SU-DHL-6 (cell line): Measurements from ENCODE around the gene MIEN1.
"Not testable (repeated sequence)": the region's sequence is repeated elsewhere in the genome, so short reads cannot be mapped to it uniquely, and the experiment has no call there.

Source experiments
- H2AFZ ChIP-seq: fragments of 200-600 bp; sonication (generic); 2 replicates; pipeline ENCODE4 v1.6.1; 2014; ENCODE audit warnings: low read depth, mild to moderate bottlenecking, moderate library complexity, mixed read lengths, antibody characterized with exemption, low read length; ENCODE audit not compliant: severe bottlenecking
- H3F3A ChIP-seq: fragments of 200-600 bp; shearing (Covaris generic); 2 replicates; pipeline ENCODE4 v1.6.0; 2016; ENCODE audit warnings: antibody characterized with exemption, mild to moderate bottlenecking; ENCODE audit not compliant: insufficient read depth
- H3K27ac ChIP-seq: fragments of 200-600 bp; sonication (generic); 2 replicates; pipeline ENCODE4 v1.5.1; 2016; ENCODE audit warnings: low read depth, mild to moderate bottlenecking, low read length, moderate library complexity, mixed read lengths
- H3K27me3 ChIP-seq: fragments of 200-600 bp; sonication (generic), shearing (Covaris generic); 2 replicates; pipeline ENCODE4 v1.6.0; 2014; ENCODE audit warnings: mild to moderate bottlenecking, low read length
- H3K36me3 ChIP-seq: fragments of 200-600 bp; sonication (generic); 2 replicates; pipeline ENCODE4 v1.6.1; 2014; ENCODE audit warnings: mild to moderate bottlenecking, low read length, mixed read lengths
- H3K4me2 ChIP-seq: fragments of 300-600, 200-600 bp; shearing (Covaris generic), sonication (generic); 2 replicates; pipeline ENCODE4 v1.6.0; 2014; ENCODE audit warnings: low read length, low read depth, mild to moderate bottlenecking; ENCODE audit not compliant: poor library complexity, severe bottlenecking
- H3K4me3 ChIP-seq: fragments of 200-600 bp; sonication (generic); 2 replicates; pipeline ENCODE4 v1.5.1; 2014; ENCODE audit warnings: antibody characterized with exemption, low read length, mild to moderate bottlenecking, mixed read lengths; ENCODE audit not compliant: insufficient read depth, poor library complexity, severe bottlenecking
- H3K79me2 ChIP-seq: fragments of 200-600 bp; sonication (generic); 2 replicates; pipeline ENCODE4 v1.6.1; 2014; ENCODE audit warnings: mild to moderate bottlenecking, low read length, moderate library complexity; ENCODE audit not compliant: insufficient read depth
- H3K9ac ChIP-seq: fragments of 200-600 bp; sonication (generic); 2 replicates; pipeline ENCODE4 v1.7.0; 2014; ENCODE audit warnings: mild to moderate bottlenecking, low read length
- H3K9me2 ChIP-seq: fragments of 200-600 bp; sonication (generic); replicated peaks from 2 replicates; pipeline ENCODE4 v1.6.1; 2014; ENCODE audit warnings: low read length; ENCODE audit not compliant: insufficient read depth
- H3K9me3 ChIP-seq: fragments of 200-600 bp; sonication (generic); 2 replicates; pipeline ENCODE4 v1.6.1; 2014; ENCODE audit warnings: low read length, mixed read lengths; ENCODE audit not compliant: insufficient read depth
- H4K20me1 ChIP-seq: fragments of 200-600 bp; sonication (generic); 2 replicates; pipeline ENCODE4 v1.6.1; 2014; ENCODE audit warnings: low read depth, mild to moderate bottlenecking, antibody characterized with exemption, low read length, moderate library complexity, mixed read lengths
- CTCF ChIP-seq: fragments of 200-600 bp; sonication (generic); IDR thresholded peaks from one replicate; pipeline ENCODE4 v1.5.1; 2017; ENCODE audit warnings: antibody characterized with exemption, mild to moderate bottlenecking, low read length, moderate library complexity; ENCODE audit not compliant: insufficient read depth, poor library complexity, severe bottlenecking
- EZH2phosphoT487 ChIP-seq: fragments of 200-600 bp; sonication (generic), shearing (Covaris generic); conservative IDR thresholded peaks from 2 replicates; pipeline ENCODE4 v1.6.1; 2018; ENCODE audit warnings: mild to moderate bottlenecking, antibody characterized with exemption, low read length, moderate library complexity, mixed read lengths

The MIEN1 gene

GRCh38 chr17:39701012-39701783, 29.1 kb downstream of the MIEN1 start:
- H3K9ac ChIP-seq: no peak overlapping the region
- H3K4me3 ChIP-seq: no peak overlapping the region

GRCh38 chr17:39700148-39700987, 30.0 kb downstream of the MIEN1 start:
- Histone ChIP-seq H3K4me2 (no peak overlapping the region), H3F3A (no peaks in the 10 kb centered on the region), H3K27me3 (no peaks in the 10 kb centered on the region), H3K9ac (no peak overlapping the region), H4K20me1 (no peaks in the 10 kb centered on the region), H3K4me3 (no peak overlapping the region), H3K9me3 (no peaks in the 10 kb centered on the region), H3K27ac (no peak overlapping the region), H2AFZ (no peak overlapping the region), H3K36me3 (no peaks in the 10 kb centered on the region), H3K79me2 (no peaks in the 10 kb centered on the region), H3K9me2 (no peaks in the 10 kb centered on the region)
- TF ChIP-seq EZH2phosphoT487 (no peak), CTCF (no peak)

More at GRCh38 chr17:39701012-39701783, 29.1 kb downstream of the MIEN1 start:
- Histone ChIP-seq H4K20me1 (no peaks in the 10 kb centered on the region), H3F3A (no peaks in the 10 kb centered on the region), H2AFZ (no peak overlapping the region), H3K79me2 (no peaks in the 10 kb centered on the region), H3K9me2 (no peaks in the 10 kb centered on the region), H3K36me3 (no peaks in the 10 kb centered on the region), H3K27me3 (no peaks in the 10 kb centered on the region), H3K27ac (no peak overlapping the region), H3K9me3 (no peaks in the 10 kb centered on the region), H3K4me2 (no peak overlapping the region)
- TF ChIP-seq EZH2phosphoT487: no peak
- TF ChIP-seq CTCF: no peak

DNA sequence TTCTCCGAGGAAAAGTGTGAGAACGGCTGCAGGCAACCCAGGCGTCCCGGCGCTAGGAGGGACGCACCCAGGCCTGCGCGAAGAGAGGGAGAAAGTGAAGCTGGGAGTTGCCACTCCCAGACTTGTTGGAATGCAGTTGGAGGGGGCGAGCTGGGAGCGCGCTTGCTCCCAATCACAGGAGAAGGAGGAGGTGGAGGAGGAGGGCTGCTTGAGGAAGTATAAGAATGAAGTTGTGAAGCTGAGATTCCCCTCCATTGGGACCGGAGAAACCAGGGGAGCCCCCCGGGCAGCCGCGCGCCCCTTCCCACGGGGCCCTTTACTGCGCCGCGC, 30.5 kb downstream of the MIEN1 start, which contains the start of gene ERBB2:
TSS of gene ERBB2 (plus strand) at position 247 of the 330 bp plus-strand sequence. CDS start 175 bp downstream, outside the sequence.
- Histone ChIP-seq H2AFZ (no peak within 1 kb of the TSS), H3K9ac (no peak within 1 kb of the TSS), H3K4me3 (no peak within 1 kb of the TSS), H4K20me1 (no peaks in the 10 kb centered on the region), H3K36me3 (no peaks in the 10 kb centered on the region), H3K4me2 (no peak within 1 kb of the TSS), H3K27me3 (no peaks in the 10 kb centered on the region), H3F3A (no peaks in the 10 kb centered on the region), H3K27ac (no peak within 1 kb of the TSS), H3K79me2 (no peaks in the 10 kb centered on the region), H3K9me2 (no peaks in the 10 kb centered on the region), H3K9me3 (no peaks in the 10 kb centered on the region)
- TF ChIP-seq EZH2phosphoT487 (no peak), CTCF (no peak)

- H3K27me3 ChIP-seq, H3F3A ChIP-seq, H3K4me2 ChIP-seq, H4K20me1 ChIP-seq, H3K79me2 ChIP-seq, H3K9ac ChIP-seq, H3K27ac ChIP-seq, H3K4me3 ChIP-seq, H3K9me3 ChIP-seq, H2AFZ ChIP-seq, H3K36me3 ChIP-seq, H3K9me2 ChIP-seq: not testable (repeated sequence)
Observed at GRCh38 chr17:39699157-39699817, 31.0 kb downstream of the MIEN1 start.
